Right kidney (tissue), 9 donors: ENCODE data around the gene GATAD1.
"Not testable (repeated sequence)": the region's sequence is repeated elsewhere in the genome, so short reads cannot be mapped to it uniquely, and the experiment has no call there.

ENCODE experiments used
- DNase-seq: peaks from one replicate; pipeline ENCODE4 v3.0.0-alpha.2; 2016
- long read RNA-seq, 8 donors: transcript quantifications; one replicate each; lab custom pipeline, GENCODE V29; 2026

Gene GATAD1, protein sequence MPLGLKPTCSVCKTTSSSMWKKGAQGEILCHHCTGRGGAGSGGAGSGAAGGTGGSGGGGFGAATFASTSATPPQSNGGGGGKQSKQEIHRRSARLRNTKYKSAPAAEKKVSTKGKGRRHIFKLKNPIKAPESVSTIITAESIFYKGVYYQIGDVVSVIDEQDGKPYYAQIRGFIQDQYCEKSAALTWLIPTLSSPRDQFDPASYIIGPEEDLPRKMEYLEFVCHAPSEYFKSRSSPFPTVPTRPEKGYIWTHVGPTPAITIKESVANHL
- long read RNA-seq, donor 1, transcript GATAD1-201 (5 exons, 3,962 nt), result major isoform, 10 of 18 reads
- long read RNA-seq, donor 1, partial matches to known transcripts, result 0 of 18 reads
- long read RNA-seq, donor 1, other reads (novel, unspliced or antisense), result 0 of 18 reads
- long read RNA-seq, donor 2, transcript GATAD1-201 (5 exons, 3,962 nt), result major isoform, 7 of 9 reads
- long read RNA-seq, donor 2, partial matches to known transcripts, result 0 of 9 reads
- long read RNA-seq, donor 2, other reads (novel, unspliced or antisense), result 0 of 9 reads
- long read RNA-seq, donor 3, transcript GATAD1-201 (5 exons, 3,962 nt), result major isoform, 7 of 15 reads
- long read RNA-seq, donor 3, partial matches to known transcripts, result 0 of 15 reads
- long read RNA-seq, donor 3, other reads (novel, unspliced or antisense), result 0 of 15 reads
- long read RNA-seq, donor 4, transcript GATAD1-201 (5 exons, 3,962 nt), result minor isoform, 8 of 26 reads
- long read RNA-seq, donor 4, transcript GATAD1-203 (3 exons, 2,017 nt), result major isoform, 13 of 26 reads
- long read RNA-seq, donor 4, partial matches to known transcripts, result 0 of 26 reads
- long read RNA-seq, donor 4, other reads (novel, unspliced or antisense), result 0 of 26 reads
- long read RNA-seq, donor 5, partial matches to known transcripts, result 37 of 43 reads
- long read RNA-seq, donor 5, other reads (novel, unspliced or antisense), result 0 of 43 reads
- long read RNA-seq, donor 6, transcript GATAD1-201 (5 exons, 3,962 nt), result major isoform, 9 of 12 reads
- long read RNA-seq, donor 6, partial matches to known transcripts, result 0 of 12 reads
- long read RNA-seq, donor 6, other reads (novel, unspliced or antisense), result 0 of 12 reads
- long read RNA-seq, donor 7, transcript GATAD1-201 (5 exons, 3,962 nt), result major isoform, 27 of 80 reads
- long read RNA-seq, donor 7, partial matches to known transcripts, result 37 of 80 reads
- long read RNA-seq, donor 7, other reads (novel, unspliced or antisense), result 8 of 80 reads
- long read RNA-seq, donor 8, transcript GATAD1-201 (5 exons, 3,962 nt), result major isoform, 9 of 14 reads
- long read RNA-seq, donor 8, partial matches to known transcripts, result 0 of 14 reads
- long read RNA-seq, donor 8, other reads (novel, unspliced or antisense), result 0 of 14 reads

DNA sequence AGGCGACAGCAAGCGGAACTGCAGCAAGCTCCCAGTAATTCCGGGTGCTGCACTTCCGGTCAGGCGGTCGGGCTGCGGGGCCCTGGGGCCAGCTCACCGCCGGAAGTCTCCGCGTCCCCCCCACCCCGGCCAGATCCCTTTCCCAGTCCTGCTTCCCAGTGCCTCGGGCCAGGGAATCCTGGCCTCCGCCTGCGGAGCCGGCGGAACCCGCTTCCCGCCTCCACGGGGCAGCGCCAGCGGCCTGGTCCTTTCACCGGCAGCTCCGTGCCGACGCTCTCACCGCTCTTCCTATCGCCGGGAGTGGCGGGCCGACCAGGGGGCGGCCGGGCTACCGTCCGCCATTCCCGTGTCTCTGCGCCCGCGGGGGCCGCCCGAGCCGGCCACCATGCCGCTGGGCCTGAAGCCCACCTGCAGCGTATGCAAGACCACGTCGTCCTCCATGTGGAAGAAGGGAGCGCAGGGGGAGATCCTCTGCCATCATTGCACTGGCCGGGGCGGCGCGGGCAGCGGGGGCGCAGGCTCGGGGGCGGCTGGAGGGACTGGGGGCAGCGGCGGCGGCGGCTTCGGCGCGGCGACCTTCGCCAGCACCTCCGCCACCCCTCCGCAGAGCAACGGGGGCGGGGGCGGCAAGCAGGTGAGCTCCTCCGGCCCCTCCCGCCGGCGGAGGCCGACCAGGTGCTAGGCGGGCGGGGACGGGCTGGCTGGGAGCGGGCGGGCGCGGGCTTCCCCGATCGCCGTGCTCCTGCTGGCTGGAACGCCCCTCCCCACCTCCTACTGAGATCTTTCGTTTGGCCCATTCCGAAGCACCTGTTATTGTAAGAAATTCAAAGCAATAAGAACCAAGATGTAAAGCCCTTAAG lies at the start of gene GATAD1:
Gene GATAD1, plus strand, starts transcription at position 138 of the 860 bp plus-strand sequence. Its CDS starts 248 bp downstream, at position 386.
- DNase-seq, result peak; percentile 93

DNA sequence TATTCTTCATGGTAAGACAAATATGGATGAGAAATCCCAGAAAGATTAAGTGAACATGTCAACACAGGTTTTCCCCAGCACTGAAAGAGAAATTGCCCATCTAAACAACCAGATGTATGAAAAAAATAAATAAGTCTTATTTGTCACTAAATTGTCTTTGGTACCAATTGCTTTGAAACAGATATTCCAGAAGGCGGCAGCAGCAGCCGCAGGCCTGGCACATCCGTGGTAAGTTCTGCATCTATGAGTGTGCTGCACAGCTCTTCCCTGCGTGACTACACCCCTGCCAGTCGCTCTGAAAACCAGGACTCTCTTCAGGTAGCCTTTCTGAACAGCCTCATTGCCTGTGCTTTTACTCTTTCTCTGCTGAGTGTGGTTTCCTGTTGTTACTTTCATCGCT lies 49.7 kb upstream of the GATAD1 start:
- no peak for DNase-seq

DNA sequence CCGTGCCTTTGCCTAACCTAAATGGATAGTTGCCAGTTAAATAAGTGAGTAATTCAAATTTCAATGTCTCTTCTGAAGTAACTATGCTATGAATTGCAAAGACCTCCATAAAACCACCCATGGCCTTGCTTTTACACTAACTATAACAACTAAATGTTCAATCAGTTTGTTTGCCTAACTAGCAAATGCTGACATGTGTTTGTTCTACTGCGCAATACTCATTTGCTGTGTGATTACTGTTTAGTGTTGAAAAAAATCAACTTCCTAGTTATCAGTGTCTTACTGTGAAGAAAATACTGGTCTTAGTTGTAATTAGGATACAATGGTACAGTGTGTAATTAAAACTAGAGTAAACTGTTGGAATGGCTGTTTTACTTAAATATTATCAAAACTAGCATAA lies 47.3 kb upstream of the GATAD1 start:
- no peak for DNase-seq

DNA sequence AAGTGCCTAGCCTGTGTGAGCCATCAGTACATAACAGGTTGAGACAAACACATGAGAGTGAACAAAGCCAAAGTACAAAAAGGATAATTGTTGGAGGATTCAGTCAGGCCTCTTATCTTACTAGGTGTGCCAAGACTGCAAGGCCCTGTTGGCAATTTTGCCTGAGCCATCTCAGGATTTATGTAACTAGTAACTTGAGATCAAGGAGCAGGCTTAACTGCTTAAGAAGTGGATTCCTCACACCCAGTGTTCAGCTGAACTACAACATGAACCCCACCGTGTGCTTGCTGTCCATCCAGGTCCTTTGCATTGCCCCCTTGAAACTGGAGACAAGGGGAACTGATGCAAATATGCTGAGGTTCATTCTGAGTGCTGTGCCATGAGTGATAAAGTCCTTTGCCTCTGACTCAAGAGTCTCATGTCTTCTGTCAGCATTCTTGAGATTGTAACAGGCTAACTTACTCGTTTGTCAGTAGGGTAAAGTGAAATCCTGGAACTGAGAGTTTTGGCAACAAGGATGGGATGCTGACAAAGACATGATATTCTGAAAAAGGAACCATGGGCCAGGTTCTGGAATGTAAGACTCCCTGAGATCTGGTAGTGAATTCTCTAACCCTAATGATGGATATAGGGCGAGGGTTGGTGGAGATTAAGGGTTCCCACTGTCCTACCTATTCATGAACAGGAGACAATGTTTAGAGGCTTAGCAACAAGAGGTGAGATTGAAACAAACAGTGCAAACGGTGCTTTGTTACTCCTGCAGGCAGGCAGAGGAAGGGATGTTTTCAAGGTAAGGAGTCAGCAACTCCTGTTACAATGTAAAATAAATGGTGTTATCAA lies 44.1 kb upstream of the GATAD1 start:
- no peak for DNase-seq

DNA sequence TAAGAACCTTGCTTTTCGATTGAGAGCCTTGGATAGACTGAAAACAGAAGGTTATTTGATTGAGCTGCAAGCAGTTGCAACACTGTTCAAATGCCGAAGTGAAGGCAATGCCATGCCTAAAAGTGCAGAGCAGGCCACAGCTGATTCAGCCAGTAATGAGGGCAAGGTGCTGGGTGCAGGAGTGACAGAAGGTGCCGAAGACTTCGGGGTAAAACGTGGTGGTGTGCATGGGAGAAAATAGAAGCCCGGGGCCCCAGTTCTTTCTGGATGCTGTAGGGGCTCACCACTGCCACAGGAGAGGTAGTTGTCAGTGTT lies 43.6 kb upstream of the GATAD1 start:
- no peak for DNase-seq

DNA sequence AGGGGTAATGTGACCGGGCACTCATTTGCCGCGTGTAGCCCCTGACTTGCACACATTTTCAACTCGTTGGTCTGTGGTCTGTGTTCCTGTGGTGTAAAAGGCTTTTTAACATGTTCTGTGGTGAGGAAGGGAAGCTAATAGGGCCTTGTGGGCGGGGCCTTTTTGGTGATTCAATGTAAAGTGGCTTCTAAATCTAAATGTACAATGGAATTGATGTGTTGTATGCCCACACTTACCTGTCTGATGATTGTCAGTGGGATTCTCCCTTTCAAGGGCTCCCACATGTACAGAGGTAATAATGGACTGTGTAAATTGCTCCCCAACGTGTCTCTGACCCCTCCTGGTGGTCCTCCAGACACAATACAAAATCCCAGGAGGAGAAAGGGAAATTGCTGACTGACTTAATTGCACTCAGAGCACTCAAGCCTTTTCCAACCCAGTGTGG lies 43.1 kb upstream of the GATAD1 start:
- DNase-seq, result no peak

DNA sequence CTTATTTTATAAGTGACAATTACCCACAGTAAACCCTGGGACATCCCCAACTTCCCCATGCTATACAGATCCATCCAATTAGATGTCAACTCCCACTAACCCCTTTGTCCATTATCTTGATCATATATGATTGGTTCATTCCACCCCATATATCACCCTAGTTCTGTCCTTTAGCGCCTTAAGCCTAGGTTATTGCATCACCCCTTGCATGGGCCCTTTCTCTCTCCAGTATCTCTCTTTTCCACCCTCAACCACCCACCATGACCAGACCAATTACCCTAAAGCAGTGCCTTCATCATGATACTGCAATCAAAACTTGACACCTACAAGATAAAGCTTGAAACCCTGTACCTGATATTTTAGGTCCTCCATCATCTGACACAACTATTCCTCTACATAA lies 37.9 kb upstream of the GATAD1 start:
- DNase-seq, result no peak

DNA sequence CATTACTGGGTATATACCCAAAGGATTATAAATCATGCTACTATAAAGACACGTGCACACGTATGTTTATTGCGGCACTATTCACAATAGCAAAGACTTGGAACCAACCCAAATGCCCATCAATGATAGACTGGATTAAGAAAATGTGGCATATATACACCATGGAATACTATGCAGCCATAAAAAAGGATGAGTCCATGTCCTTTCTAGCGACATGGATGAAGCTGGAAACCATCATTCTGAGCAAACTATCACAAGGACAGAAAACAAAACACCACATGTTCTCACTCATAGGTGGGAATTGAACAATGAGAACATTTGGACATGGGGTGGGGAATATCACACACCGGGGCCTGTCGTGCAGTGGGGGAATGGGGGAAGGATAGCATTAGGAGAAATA lies 37.1 kb upstream of the GATAD1 start:
- DNase-seq, result not testable (repeated sequence)

DNA sequence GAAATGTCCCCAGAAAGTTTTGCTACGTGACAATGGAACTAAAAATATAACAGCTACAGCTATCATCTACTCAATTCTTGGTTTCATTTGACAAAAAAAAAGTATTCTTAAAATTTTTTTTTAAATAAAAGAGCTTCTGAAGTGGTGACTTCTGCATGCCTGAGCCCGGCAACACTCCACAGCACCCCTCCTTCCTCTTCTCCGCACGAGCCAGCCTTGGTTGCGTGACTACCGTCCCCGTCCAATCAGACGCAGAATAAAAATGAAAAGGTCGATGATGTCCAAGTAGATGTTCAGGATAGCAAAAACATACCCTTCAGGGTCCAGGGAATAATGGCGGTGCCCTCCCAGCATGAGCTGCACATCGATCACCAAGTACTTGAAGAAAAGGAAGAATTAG lies 34.5 kb upstream of the GATAD1 start:
- DNase-seq, result no peak

DNA sequence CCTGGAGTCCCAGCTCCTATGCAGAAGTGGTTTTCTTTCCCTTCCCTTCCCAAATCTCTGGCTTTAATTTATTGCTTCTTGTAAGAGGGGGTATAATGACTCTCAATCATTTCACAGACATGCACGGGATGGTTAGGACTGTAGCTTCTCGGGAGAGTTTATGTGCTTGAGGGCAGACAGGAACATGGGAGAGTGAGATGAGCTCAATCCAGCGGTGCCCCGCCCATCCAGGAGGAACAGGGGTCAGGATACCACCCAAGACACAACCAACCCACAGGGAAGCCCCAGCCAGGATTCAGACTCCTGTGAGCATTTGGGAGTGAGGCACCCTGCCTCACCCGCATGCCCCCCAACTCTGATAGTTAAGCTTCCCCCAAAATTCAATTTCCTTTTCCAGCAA lies 33.7 kb upstream of the GATAD1 start:
- no peak for DNase-seq

DNA sequence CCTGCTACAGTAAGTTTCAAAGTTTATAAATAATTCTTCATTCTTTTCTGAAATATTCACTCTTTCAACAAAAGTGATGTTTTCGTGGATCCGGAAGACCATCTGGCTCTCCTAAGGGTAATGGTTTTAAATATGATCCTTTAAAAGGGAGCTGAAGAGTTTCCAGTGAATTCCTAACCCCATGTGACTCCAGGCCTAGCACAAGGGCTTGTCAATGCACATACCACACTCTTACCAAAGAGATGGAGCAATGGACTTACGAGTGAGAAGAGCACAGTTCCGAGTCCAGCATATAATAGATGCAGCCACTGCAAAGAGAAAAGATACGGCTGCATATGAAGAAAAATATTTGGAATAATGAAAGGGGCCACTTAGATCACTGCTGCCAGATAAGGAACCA lies 32.1 kb upstream of the GATAD1 start:
- no peak for DNase-seq

DNA sequence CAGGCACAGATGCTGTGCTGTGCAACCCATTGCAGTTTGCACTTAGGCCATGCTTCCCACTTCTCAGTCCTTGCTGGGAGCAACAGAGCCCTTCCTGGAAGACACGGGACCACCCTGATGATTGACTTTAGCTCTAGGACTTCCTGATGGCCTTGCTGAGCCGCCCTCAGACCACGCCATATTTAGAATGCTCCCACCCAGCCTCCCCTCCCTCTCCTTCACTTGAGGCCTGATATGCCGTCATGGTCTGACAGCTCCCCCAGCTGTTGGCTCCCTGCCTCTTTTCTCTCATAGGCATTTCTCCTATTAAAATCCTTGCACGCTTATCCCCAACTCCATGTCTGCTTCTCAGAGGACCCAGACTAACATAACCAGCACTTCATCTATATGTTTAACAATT lies 29.4 kb upstream of the GATAD1 start:
- no peak for DNase-seq

DNA sequence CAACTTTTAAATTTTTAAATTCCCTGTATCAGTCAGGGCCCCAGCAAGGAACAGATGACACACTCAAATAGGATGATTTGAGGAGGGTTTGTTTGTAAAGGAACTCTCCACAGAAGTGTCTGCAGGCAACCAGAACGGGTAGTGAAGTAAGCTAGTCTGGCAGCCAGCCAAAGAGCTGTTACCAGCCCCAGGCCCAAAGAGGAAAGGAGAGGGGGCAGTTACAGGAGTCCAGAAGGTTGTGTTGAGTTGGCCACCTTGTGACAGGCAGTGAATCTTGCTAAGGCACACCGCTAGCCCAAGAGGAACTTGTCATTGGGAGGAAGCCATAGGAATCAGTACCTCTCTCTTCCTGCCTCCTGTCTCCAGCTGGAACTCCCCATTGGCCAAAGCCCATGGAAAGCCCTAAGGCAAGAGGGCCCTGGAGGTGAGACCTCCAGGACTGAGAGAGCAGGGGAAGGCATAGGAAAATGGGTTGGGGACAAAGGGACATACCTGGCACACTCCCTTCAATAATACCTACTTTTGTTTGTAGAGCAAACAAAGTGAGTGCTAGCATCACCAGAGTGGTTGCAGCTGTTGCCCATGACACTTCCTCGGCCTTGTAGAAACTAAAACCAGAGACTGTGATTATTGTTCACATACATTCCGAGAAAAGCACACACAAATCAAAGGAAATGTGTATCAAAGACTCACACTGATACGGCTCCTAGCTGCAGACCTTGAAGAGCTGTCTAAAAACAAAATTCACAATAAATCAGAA lies 25.4 kb upstream of the GATAD1 start:
- peak; percentile 58 for DNase-seq

DNA sequence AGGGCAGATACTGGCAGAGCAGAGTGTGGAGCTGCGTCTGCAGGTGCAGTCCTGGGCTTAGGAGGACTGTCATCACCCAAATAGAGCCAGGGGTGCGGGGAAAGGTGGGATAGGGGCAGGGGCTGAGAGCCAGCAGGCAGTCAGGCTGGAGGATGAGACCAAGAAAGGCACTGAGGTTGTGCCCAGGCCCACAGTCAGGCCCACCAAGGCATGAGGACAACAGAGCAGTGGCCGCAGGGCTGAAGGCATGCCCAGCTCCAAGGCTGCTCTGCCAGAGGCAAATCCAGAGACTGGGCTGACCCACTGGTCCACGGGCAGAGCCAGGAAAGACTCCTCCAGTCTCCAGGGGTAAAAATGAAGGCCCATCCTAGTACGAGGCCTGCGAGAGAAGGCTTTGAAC lies 24.4 kb upstream of the GATAD1 start:
- DNase-seq, result no peak

DNA sequence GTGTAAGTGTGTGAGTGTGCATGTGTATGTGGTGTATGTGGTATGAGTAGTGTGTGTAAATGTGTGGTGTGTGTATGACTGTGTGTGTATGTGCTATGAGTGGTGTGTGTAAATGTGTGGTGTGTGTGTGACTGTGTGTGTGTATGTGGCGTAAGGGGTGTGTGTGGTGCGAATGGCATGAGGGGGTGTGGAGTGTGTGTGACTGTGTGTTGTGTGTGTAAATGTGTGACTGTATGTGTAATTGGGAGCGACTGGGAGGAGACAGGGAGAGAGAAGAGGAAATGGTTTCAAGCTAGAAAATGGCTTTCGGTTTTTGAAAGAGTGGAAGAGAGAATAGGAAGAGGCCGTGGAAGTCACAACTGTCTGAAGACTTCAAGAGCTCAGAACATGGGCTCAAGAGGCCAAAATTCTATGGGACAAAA lies 23.6 kb upstream of the GATAD1 start:
- DNase-seq, result no peak

DNA sequence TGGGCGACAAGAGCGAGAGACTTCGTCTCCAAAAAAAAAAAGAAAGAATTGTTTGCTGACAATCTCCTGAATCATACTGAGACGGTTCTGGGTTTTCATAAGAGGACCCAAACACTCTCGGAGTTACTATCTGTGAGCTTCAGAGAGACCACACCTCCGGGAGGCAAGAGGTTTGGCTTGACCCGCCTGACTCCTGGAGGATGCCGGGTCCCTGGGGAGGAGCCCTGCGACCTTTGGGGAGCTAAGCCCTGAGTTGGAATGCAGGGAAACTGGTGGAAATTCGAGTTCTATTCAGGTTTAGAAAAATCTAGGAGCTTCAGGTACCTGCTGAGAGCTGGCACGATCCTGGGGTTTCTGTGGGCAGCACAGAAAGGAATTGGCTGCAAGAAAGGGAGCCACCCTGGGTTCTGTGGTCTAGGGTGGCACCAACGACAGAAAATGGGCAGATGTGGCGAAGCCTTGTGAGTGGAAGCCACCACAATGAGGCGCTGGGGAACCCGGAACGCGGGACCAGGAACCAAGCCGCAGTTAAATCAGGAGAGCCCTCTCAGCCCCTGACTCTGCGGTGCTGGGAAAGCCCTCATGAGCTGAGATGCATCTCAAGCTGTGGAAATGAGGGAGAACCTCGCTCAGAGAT lies 21.9 kb upstream of the GATAD1 start:
- DNase-seq, result no peak

DNA sequence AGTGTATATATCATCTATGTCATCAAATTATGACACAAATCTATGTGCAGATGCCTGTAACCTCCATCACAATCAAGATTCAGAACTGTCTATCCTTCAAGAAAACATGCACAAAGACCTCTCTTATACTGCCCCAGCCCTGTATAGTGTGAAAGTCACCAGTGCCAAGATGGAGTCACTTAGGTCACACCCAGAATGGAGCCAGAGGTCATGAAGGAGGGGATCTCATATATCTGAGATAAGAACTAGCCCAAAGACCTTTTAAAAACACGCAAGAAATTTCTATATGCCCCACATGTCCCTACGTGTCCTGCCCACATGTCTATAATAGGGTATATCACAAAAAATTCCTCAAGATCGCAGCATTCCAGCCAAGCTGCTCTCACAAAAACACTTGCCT lies 20.1 kb upstream of the GATAD1 start:
- no peak for DNase-seq

DNA sequence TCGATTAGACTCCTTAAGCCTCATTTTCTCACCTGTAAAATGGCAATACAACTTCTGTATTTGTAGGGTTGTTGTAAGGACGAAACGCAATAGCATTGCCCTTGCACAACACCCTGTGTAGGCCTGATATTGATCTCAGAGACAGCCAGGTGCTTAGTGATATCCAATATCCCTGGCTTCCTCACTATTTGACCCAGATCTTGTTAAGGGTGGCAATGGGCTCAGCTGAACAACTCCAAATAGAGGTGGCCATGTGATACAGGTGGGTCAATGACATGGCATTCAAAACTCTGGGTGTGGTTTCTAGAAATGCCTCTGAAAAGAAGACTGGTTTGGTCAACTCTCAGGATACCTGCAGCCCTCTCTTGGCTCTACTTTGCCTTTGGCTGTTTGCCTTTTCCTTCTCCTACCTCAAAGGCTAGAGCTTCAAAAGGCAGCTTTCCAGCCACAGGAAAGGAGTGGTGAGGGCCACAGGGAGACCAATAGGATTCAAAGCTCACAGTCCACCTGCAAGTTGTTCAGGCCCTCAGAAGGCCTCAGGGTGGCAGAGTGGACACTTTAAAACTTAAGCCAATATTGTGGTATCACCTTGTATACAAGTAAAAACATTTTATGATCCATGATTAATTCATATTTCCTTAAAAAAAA lies 14.9 kb upstream of the GATAD1 start:
- DNase-seq, result no peak

DNA sequence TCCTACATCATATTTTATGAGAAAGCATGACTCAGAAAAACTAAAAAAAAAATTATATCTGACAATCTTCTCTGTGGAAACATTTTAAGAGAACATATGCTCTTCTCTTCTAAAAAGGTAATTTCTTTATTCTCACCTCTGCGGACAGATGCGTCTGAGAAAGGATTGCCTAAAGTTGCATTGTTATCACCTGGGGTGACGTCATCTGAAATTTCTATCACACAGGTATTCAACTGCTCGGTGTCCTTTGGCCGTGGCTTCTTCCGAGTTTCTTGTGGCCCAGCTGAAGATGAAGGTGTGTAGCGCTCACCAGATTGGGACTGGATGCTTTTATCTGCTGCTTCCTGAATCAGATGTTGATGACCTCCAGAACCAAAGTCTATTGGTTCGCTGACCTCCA lies 14.3 kb upstream of the GATAD1 start:
- no peak for DNase-seq
